ENCODE results near the gene SMAD7.

DNA sequence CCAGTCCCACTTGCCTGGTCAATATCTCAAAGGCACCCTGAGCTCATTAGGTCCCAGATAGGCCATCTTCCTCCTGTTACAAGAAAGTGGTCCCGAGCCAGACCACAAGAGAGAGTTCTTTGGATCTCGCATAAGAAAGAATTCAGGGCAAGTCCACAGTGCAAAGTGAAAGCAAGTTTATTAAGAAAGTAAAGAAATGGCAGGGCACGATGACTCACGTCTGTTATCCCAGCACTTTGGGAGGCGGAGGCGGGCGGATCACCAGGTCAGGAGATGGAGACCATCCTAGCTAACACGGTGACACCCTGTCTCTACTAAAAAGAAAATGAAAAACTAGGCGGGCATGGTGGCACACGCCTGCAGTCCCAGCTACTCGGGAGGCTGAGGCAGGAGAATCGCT, 10.8 kb upstream of the SMAD7 start:
- TF ChIP-seq EZH2 (IDR thresholded peaks at IDR 0.05; ENCODE audit: insufficient read depth, poor library complexity, severe bottlenecking) (no peak), EZH2phosphoT487 (IDR thresholded peaks at IDR 0.05; ENCODE audit: insufficient read depth, low read depth) (no peak)

Measured in GM23248 (cell line).